ENCODE measurements around the gene PRKAG2.
A peak's percentile ranks its signal among the peaks of the same experiment; 100 is the strongest.

PRKAG2 gene

GRCh38 chr7:151710646-151711434, 166.1 kb downstream of the PRKAG2 start:
- no peak for DNase-seq (ENCODE audit: low spot score)

GRCh38 chr7:151710121-151710640, 166.7 kb downstream of the PRKAG2 start:
- DNase-seq (ENCODE audit: low spot score) = no peak

- no peak for DNase-seq (ENCODE audit: low spot score)
Observed at GRCh38 chr7:151709141-151710038, 167.5 kb downstream of the PRKAG2 start.

GRCh38 chr7:151708610-151709009, 168.3 kb downstream of the PRKAG2 start:
- DNase-seq (ENCODE audit: low spot score) = no peak

- no peak for DNase-seq (ENCODE audit: low spot score)
Observed at GRCh38 chr7:151707757-151708156, 169.2 kb downstream of the PRKAG2 start.

- DNase-seq (ENCODE audit: low spot score) = no peak
Observed at GRCh38 chr7:151707105-151707469, 169.8 kb downstream of the PRKAG2 start.

- DNase-seq (ENCODE audit: low spot score) = no peak
Observed at GRCh38 chr7:151706277-151707104, 170.4 kb downstream of the PRKAG2 start.

- DNase-seq (ENCODE audit: low spot score) = peak; percentile 42
Observed at GRCh38 chr7:151705636-151706276, 171.2 kb downstream of the PRKAG2 start.

- DNase-seq (ENCODE audit: low spot score) = no peak
Observed at GRCh38 chr7:151704960-151705635, 171.8 kb downstream of the PRKAG2 start.

GRCh38 chr7:151704299-151704959, 172.5 kb downstream of the PRKAG2 start:
- no peak for DNase-seq (ENCODE audit: low spot score)

- no peak for DNase-seq (ENCODE audit: low spot score)
Observed at GRCh38 chr7:151702961-151703360, 174.0 kb downstream of the PRKAG2 start.

GRCh38 chr7:151700586-151701165, 176.2 kb downstream of the PRKAG2 start:
- DNase-seq (ENCODE audit: low spot score) = no peak

- DNase-seq (ENCODE audit: low spot score) = no peak
Observed at GRCh38 chr7:151699928-151700319, 177.0 kb downstream of the PRKAG2 start.

GRCh38 chr7:151699147-151699927, 177.6 kb downstream of the PRKAG2 start:
- no peak for DNase-seq (ENCODE audit: low spot score)

GRCh38 chr7:151697942-151698341, 179.0 kb downstream of the PRKAG2 start:
- DNase-seq (ENCODE audit: low spot score) = no peak

GRCh38 chr7:151697515-151697895, 179.4 kb downstream of the PRKAG2 start:
- no peak for DNase-seq (ENCODE audit: low spot score)

- DNase-seq (ENCODE audit: low spot score) = no peak
Observed at GRCh38 chr7:151696721-151697514, 180.0 kb downstream of the PRKAG2 start.

- DNase-seq (ENCODE audit: low spot score) = peak; percentile 40
Observed at GRCh38 chr7:151695951-151696541, 180.9 kb downstream of the PRKAG2 start.

Data from pons (tissue), 1 donor.